Hepatocyte (in vitro differentiated cells): Measurements from ENCODE around the gene DYNC1I1.

Experiments used
- EZH2 ChIP-seq: fragments of 200-600 bp; sonication (generic); IDR thresholded peaks from 2 replicates; pipeline ENCODE4 v1.6.1; 2016; ENCODE audit warnings: antibody characterized with exemption, mild to moderate bottlenecking, borderline replicate concordance
- EZH2phosphoT487 ChIP-seq: fragments of 200-600 bp; sonication (generic); IDR thresholded peaks from one replicate; pipeline ENCODE4 v1.6.1; 2018; ENCODE audit warnings: antibody characterized with exemption, mild to moderate bottlenecking, low read depth, moderate library complexity; ENCODE audit not compliant: unreplicated experiment, severe bottlenecking
- TF ChIP-seq, protein P1 (sequence below): fragments of 200-600 bp; sonication (generic); IDR thresholded peaks from 2 replicates; pipeline ENCODE4 v1.5.1; 2016; ENCODE audit warnings: antibody characterized with exemption, mild to moderate bottlenecking; ENCODE audit not compliant: poor library complexity

DNA sequence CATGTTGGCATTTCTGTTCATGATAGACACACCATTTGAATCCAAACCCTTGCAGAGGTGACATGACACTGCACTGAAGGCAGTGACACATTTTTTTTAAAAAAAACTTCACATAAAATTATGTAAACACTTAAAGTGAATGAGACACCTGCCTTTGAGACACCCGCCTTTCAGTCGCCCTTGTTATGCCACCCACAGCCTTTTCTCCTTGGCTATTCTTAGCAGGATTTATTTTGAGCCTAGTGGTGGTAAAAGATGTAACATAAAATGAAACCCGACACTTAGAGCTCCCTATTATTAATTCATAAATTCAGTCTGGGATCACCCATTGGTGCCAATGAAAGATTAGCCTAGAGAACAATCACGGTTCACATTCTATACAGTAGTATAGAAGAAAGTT lies 161.3 kb downstream of the DYNC1I1 start:
- TF ChIP-seq, protein P1, sequence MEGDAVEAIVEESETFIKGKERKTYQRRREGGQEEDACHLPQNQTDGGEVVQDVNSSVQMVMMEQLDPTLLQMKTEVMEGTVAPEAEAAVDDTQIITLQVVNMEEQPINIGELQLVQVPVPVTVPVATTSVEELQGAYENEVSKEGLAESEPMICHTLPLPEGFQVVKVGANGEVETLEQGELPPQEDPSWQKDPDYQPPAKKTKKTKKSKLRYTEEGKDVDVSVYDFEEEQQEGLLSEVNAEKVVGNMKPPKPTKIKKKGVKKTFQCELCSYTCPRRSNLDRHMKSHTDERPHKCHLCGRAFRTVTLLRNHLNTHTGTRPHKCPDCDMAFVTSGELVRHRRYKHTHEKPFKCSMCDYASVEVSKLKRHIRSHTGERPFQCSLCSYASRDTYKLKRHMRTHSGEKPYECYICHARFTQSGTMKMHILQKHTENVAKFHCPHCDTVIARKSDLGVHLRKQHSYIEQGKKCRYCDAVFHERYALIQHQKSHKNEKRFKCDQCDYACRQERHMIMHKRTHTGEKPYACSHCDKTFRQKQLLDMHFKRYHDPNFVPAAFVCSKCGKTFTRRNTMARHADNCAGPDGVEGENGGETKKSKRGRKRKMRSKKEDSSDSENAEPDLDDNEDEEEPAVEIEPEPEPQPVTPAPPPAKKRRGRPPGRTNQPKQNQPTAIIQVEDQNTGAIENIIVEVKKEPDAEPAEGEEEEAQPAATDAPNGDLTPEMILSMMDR, result no peak
- TF ChIP-seq EZH2 (no peak), EZH2phosphoT487 (no peak)
